Hepatocyte (in vitro differentiated cells): Measurements from ENCODE around the gene PSME4. TPM values are rescaled to one million over a fixed set of nuclear protein-coding genes. Genes with fewer than 3 reads are reported as not detected.

Source experiments
- DNase-seq: peaks from one replicate; pipeline ENCODE4 v3.0.0-alpha.2; 2016; ENCODE audit warnings: low spot score
- H2AFZ ChIP-seq: fragments of 200-600 bp; sonication (generic); 2 replicates; pipeline ENCODE4 v1.6.0; 2016; ENCODE audit warnings: antibody characterized with exemption, mild to moderate bottlenecking
- H3K27ac ChIP-seq: fragments of 200-600 bp; sonication (generic); 2 replicates; pipeline ENCODE4 v1.5.1; 2016; ENCODE audit warnings: mild to moderate bottlenecking
- H3K27me3 ChIP-seq: fragments of 200-600 bp; sonication (generic); 2 replicates; pipeline ENCODE4 v1.6.1; 2016
- H3K36me3 ChIP-seq: fragments of 200-600 bp; sonication (generic); replicated peaks from 2 replicates; pipeline ENCODE4 v1.5.1; 2016; ENCODE audit warnings: low read depth; ENCODE audit not compliant: insufficient read depth
- H3K4me1 ChIP-seq: fragments of 200-600 bp; sonication (generic); 2 replicates; pipeline ENCODE4 v1.5.1; 2016; ENCODE audit warnings: mild to moderate bottlenecking, moderate library complexity; ENCODE audit not compliant: insufficient read depth
- H3K4me2 ChIP-seq: fragments of 200-600 bp; sonication (generic); 2 replicates; pipeline ENCODE4 v1.6.0; 2016
- H3K4me3 ChIP-seq: fragments of 200-600 bp; sonication (generic); 2 replicates; pipeline ENCODE4 v1.5.1; 2016; ENCODE audit warnings: mild to moderate bottlenecking
- H3K79me2 ChIP-seq: fragments of 200-600 bp; sonication (generic); 2 replicates; pipeline ENCODE4 v1.6.0; 2017; ENCODE audit warnings: mild to moderate bottlenecking
- H3K9me2 ChIP-seq: fragments of 200-600 bp; sonication (generic); replicated peaks from 2 replicates; pipeline ENCODE4 v1.6.0; 2017; ENCODE audit warnings: mild to moderate bottlenecking; ENCODE audit not compliant: insufficient read depth
- H3K9me3 ChIP-seq: fragments of 200-600 bp; sonication (generic); 2 replicates; pipeline ENCODE4 v1.5.1; 2016; ENCODE audit warnings: low read depth, mild to moderate bottlenecking
- H4K20me1 ChIP-seq: fragments of 200-600 bp; sonication (generic); 2 replicates; pipeline ENCODE4 v1.6.0; 2016; ENCODE audit warnings: mild to moderate bottlenecking; ENCODE audit not compliant: insufficient read depth, poor library complexity, severe bottlenecking
- EZH2 ChIP-seq: fragments of 200-600 bp; sonication (generic); IDR thresholded peaks from 2 replicates; pipeline ENCODE4 v1.6.1; 2016; ENCODE audit warnings: antibody characterized with exemption, mild to moderate bottlenecking, borderline replicate concordance
- EZH2phosphoT487 ChIP-seq: fragments of 200-600 bp; sonication (generic); IDR thresholded peaks from one replicate; pipeline ENCODE4 v1.6.1; 2018; ENCODE audit warnings: antibody characterized with exemption, mild to moderate bottlenecking, low read depth, moderate library complexity; ENCODE audit not compliant: unreplicated experiment, severe bottlenecking
- WGBS: methylation state at CpG from one replicate; pipeline ENCODE4 v1.1.6; 2016; ENCODE audit warnings: low lambda C conversion rate; ENCODE audit errors: missing lambda C conversion rate; 5-methylcytosine and 5-hydroxymethylcytosine counted together
- polyA plus RNA-seq: library from polyadenylated mRNA; unstranded; fragments of >200 nt; fragmentation: Nextera tagmentation; extraction: Ambion mirVana; gene quantifications from 2 replicates; pipeline ENCODE4 v1.2.1, GENCODE V29; 2016
- total RNA-seq: library from RNA; depleted of rRNA; stranded (reverse); fragments of >200 nt; gene quantifications from 2 replicates; pipeline ENCODE4 v1.2.3, GENCODE V29; 2014
- TF ChIP-seq, protein P1 (sequence below): fragments of 200-600 bp; sonication (generic); IDR thresholded peaks from 2 replicates; pipeline ENCODE4 v1.5.1; 2016; ENCODE audit warnings: antibody characterized with exemption, mild to moderate bottlenecking; ENCODE audit not compliant: poor library complexity

PSME4 gene
- total and polyA plus RNA-seq, 2 experiments from 2014 or later: 12.7 to 53.1 TPM

DNA sequence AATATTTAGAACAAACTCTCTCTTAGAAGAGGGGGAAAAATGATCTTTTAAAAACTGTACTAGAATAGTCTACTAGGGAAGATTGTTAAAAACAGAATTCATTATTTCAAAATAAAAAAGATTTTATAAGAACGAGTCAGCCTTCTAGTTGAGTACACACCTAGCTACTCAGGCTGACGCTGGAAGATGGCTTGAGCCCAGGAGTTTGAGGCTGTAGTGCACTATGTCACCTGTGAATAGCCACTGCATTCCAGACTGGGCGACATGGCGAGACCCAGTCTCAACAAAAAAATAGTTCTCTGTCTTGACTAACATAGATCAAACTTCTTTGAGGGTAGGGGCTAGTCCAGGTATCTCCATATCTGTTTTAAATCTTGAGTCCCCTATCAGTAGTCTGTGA, 150.1 kb downstream of the PSME4 start:
- no peaks in the 10 kb centered on the region for H3K36me3 ChIP-seq
- no peak overlapping the region for H3K27ac ChIP-seq

DNA sequence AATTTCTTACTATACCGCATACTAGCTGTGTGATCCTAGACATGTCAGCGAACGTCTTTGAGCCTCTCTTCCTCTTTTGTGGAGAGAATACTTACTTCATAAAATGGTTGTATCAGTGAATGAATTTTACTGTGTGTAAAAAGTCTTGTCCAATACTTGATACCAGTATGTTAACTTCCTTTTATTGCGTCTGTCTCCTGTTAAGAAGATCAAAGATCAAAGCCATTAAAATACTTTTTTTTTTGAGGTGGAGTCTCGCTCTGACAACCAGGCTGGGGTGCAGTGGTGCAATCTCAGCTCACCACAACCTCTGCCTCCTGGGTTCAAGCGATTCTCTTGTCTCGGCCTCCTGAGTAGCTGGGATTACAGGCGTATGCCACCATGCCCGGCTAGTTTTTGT, 150.7 kb downstream of the PSME4 start:
- Histone ChIP-seq H3K27ac (no peak overlapping the region), H3K4me3 (no peak overlapping the region)
- WGBS: 90% methylated on average over 9 of the region's 9 CpGs

More for the DNA sequence above, 150.1 kb downstream of the PSME4 start:
- Histone ChIP-seq H3K79me2 (no peaks in the 10 kb centered on the region), H3K9me2 (no peaks in the 10 kb centered on the region), H3K4me2 (no peak overlapping the region), H3K9me3 (no peaks in the 10 kb centered on the region), H3K27me3 (no peaks in the 10 kb centered on the region), H4K20me1 (no peaks in the 10 kb centered on the region), H3K4me3 (no peak overlapping the region), H2AFZ (no peak overlapping the region), H3K4me1 (no peaks in the 10 kb centered on the region)
- WGBS: 90% methylated on average over 4 of the region's 4 CpGs
- no peak for TF ChIP-seq EZH2
- TF ChIP-seq EZH2phosphoT487: no peak
- TF ChIP-seq, protein P1, sequence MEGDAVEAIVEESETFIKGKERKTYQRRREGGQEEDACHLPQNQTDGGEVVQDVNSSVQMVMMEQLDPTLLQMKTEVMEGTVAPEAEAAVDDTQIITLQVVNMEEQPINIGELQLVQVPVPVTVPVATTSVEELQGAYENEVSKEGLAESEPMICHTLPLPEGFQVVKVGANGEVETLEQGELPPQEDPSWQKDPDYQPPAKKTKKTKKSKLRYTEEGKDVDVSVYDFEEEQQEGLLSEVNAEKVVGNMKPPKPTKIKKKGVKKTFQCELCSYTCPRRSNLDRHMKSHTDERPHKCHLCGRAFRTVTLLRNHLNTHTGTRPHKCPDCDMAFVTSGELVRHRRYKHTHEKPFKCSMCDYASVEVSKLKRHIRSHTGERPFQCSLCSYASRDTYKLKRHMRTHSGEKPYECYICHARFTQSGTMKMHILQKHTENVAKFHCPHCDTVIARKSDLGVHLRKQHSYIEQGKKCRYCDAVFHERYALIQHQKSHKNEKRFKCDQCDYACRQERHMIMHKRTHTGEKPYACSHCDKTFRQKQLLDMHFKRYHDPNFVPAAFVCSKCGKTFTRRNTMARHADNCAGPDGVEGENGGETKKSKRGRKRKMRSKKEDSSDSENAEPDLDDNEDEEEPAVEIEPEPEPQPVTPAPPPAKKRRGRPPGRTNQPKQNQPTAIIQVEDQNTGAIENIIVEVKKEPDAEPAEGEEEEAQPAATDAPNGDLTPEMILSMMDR: no peak
- no peak for DNase-seq

DNA sequence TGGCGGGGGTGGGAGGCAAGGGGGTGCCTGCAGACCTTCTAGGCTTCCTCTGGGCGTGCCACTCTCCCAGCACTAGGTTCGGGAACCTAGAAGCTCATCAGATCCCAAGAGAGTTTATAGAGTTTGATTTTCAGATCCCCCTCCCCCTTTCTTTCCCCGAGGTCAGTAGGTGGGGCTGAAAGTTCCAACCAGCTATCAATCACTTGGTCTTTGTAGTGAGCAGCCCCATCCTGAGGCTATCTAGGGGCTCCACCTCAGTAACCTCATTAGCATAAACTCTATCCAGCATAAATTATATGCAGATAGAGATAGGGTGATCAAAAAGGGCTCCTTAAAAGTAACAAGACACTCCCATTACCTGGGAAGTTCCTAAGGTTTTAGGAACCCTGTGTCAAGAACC, 151.2 kb downstream of the PSME4 start:
- TF ChIP-seq EZH2 (no peak), EZH2phosphoT487 (no peak)
- TF ChIP-seq, protein P1: no peak
- Histone ChIP-seq H3K79me2 (no peaks in the 10 kb centered on the region), H2AFZ (no peak overlapping the region), H3K4me3 (no peak overlapping the region), H3K9me2 (no peaks in the 10 kb centered on the region), H3K36me3 (no peaks in the 10 kb centered on the region), H3K27me3 (no peaks in the 10 kb centered on the region), H3K4me2 (no peak overlapping the region), H3K27ac (no peak overlapping the region), H3K9me3 (no peaks in the 10 kb centered on the region), H4K20me1 (no peaks in the 10 kb centered on the region), H3K4me1 (no peaks in the 10 kb centered on the region)
- no peak for DNase-seq
- WGBS: 91% methylated on average over 4 of the region's 4 CpGs

More for the DNA sequence above, 150.7 kb downstream of the PSME4 start:
- Histone ChIP-seq H3K79me2 (no peaks in the 10 kb centered on the region), H3K9me2 (no peaks in the 10 kb centered on the region), H3K4me1 (no peaks in the 10 kb centered on the region), H3K27me3 (no peaks in the 10 kb centered on the region), H4K20me1 (no peaks in the 10 kb centered on the region), H2AFZ (no peak overlapping the region), H3K36me3 (no peaks in the 10 kb centered on the region), H3K4me2 (no peak overlapping the region), H3K9me3 (no peaks in the 10 kb centered on the region)
- no peak for TF ChIP-seq EZH2phosphoT487
- TF ChIP-seq, protein P1: no peak
- DNase-seq: no peak

DNA sequence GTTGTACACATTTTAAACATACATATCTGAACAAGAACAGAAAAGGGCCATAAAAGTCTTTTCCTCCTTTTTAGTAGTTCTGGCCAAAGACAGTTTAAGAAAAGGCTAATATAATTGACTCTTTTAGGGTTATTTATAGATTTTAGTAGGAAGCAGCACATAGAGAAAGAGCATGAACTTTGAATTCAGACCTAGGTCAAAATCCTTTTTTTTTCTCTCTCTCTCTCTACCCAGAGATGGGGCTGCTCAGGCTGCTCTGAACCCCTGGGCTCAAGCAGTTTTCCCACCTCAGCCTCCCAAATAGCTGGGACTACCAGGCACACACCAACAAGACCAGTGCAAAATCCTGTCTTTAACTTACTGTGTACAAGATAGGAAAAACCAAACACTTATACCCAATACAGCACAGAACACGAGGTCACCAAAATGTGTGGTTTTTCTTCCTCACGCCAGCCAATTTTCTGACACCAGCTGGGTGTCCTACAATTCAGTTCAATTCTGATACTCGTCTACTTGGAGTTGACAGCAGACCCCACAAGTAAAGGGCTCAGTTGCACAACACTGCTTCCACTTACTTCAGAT, 151.8 kb downstream of the PSME4 start:
- DNase-seq: no peak
- H3K4me1 ChIP-seq: no peaks in the 10 kb centered on the region
- H3K4me2 ChIP-seq: no peak overlapping the region
- H3K9me2 ChIP-seq: no peaks in the 10 kb centered on the region
- no peak overlapping the region for H2AFZ ChIP-seq
- TF ChIP-seq, protein P1: no peak
- no peak for TF ChIP-seq EZH2
- TF ChIP-seq EZH2phosphoT487: no peak
- no peaks in the 10 kb centered on the region for H3K9me3 ChIP-seq
- no peaks in the 10 kb centered on the region for H3K27me3 ChIP-seq
- H3K4me3 ChIP-seq: no peak overlapping the region
- H3K79me2 ChIP-seq: no peaks in the 10 kb centered on the region
- H4K20me1 ChIP-seq: no peaks in the 10 kb centered on the region
- no peak overlapping the region for H3K27ac ChIP-seq
- H3K36me3 ChIP-seq: no peaks in the 10 kb centered on the region
- WGBS: 97% methylated on average over 3 of the region's 3 CpGs
